GM18505 (cell line): ENCODE results near the gene SLPI.

Experiments
- ATAC-seq: cut with Tn5 transposase; IDR thresholded peaks from one replicate; pipeline ENCODE4 v1.9.1; 2021; ENCODE audit not compliant: unreplicated experiment
- POLR2A ChIP-seq: IDR thresholded peaks from 4 replicates; pipeline ENCODE4 v1.6.1; 2011; ENCODE audit warnings: borderline replicate concordance; ENCODE audit not compliant: insufficient read depth, insufficient read length; ENCODE audit errors: extremely low read depth

The SLPI gene

GRCh38 chr20:45254383-45255262 lies at the start of gene SLPI:
SLPI (minus strand) TSS chr20:45254564; CDS start chr20:45254543, 21 bp downstream.
- ATAC-seq: no peak
- TF ChIP-seq POLR2A: no peak

GRCh38 chr20:45303586-45304463 lies 49.5 kb upstream of the SLPI start:
- no peak for TF ChIP-seq POLR2A
- no peak for ATAC-seq

- no peak for TF ChIP-seq POLR2A
- ATAC-seq: no peak
These were observed 47.5 kb upstream of the SLPI start for GRCh38 chr20:45301824-45302271.

- ATAC-seq: no peak
- no peak for TF ChIP-seq POLR2A
These were observed 46.6 kb upstream of the SLPI start for GRCh38 chr20:45300961-45301360.

GRCh38 chr20:45299786-45300185 lies 45.4 kb upstream of the SLPI start:
- TF ChIP-seq POLR2A: no peak
- no peak for ATAC-seq

GRCh38 chr20:45297786-45298497 lies 43.6 kb upstream of the SLPI start:
- no peak for TF ChIP-seq POLR2A

GRCh38 chr20:45294659-45295058 lies 40.3 kb upstream of the SLPI start:
- no peak for ATAC-seq
- no peak for TF ChIP-seq POLR2A

More at GRCh38 chr20:45297786-45298497, 43.6 kb upstream of the SLPI start:
- ATAC-seq: no peak

GRCh38 chr20:45294003-45294368 lies 39.6 kb upstream of the SLPI start:
- no peak for ATAC-seq
- TF ChIP-seq POLR2A: no peak

GRCh38 chr20:45293041-45294002 lies 39.0 kb upstream of the SLPI start:
- TF ChIP-seq POLR2A: no peak
- ATAC-seq: no peak

- TF ChIP-seq POLR2A: no peak
- no peak for ATAC-seq
These were observed 38.0 kb upstream of the SLPI start for GRCh38 chr20:45292343-45292742.

- no peak for ATAC-seq
- no peak for TF ChIP-seq POLR2A
These were observed 37.2 kb upstream of the SLPI start for GRCh38 chr20:45291526-45291925.

- ATAC-seq: no peak
- TF ChIP-seq POLR2A: no peak
These were observed 36.5 kb upstream of the SLPI start for GRCh38 chr20:45290677-45291355.

GRCh38 chr20:45289942-45290676 lies 35.7 kb upstream of the SLPI start:
- no peak for ATAC-seq
- no peak for TF ChIP-seq POLR2A
